Peyer's patch (tissue), 4 donors: ENCODE data around the gene TRAF2.

ENCODE experiments used
- CTCF ChIP-seq, 6 experiments: fragments of 450-650 bp in 4 of 6; fragments of 200-600 bp in 2 of 6; sonication (generic) in 1 of 6; IDR thresholded peaks; one replicate each; pipeline ENCODE4 v1.5.1; 2017 to 2019; ENCODE audit warnings: antibody characterized with exemption in 6 of 6, mild to moderate bottlenecking in 3 of 6, moderate library complexity in 1 of 6
- POLR2A ChIP-seq, 2 donors: fragments of 450-650 bp; IDR thresholded peaks; one replicate each; pipeline ENCODE4 v1.5.1; 2017; ENCODE audit warnings: antibody characterized with exemption in 2 of 2, mild to moderate bottlenecking in 2 of 2, moderate library complexity in 2 of 2

GRCh38 chr9:136969774-136970173 is 83.5 kb downstream of the TRAF2 start:
- TF ChIP-seq CTCF (IDR thresholded peaks at IDR 0.05) (no peak), POLR2A (IDR thresholded peaks at IDR 0.05) (no peak)
